GM23338 (cell line): ENCODE data around the gene CBFA2T2. TPM values are rescaled to one million over a fixed set of nuclear protein-coding genes. Genes with fewer than 3 reads are reported as not detected.

Experiments used
- ATAC-seq: fragments of 200-7000 bp; cut with Tn5 transposase; 3 replicates; pipeline ENCODE4 v1.9.1; 2020
- DNase-seq: peaks from one replicate; pipeline ENCODE4 v3.0.0-alpha.2; 2015; ENCODE audit warnings: low spot score
- H2AFZ ChIP-seq: fragments of 200-600 bp; sonication (generic); 2 replicates; pipeline ENCODE4 v1.8.0; 2016; ENCODE audit warnings: antibody characterized with exemption, mild to moderate bottlenecking, moderate library complexity
- H3F3A ChIP-seq: fragments of 200-600 bp; sonication (generic); replicated peaks from 2 replicates; pipeline ENCODE4 v1.8.0; 2017; ENCODE audit warnings: antibody characterized with exemption, mixed run types, low read depth
- H3K27ac ChIP-seq: fragments of 200-600 bp; sonication (generic); 2 replicates; pipeline ENCODE4 v1.6.1; 2016; ENCODE audit warnings: low read depth
- H3K27me3 ChIP-seq: fragments of 200-600 bp; sonication (generic); 2 replicates; pipeline ENCODE4 v1.8.0; 2016; ENCODE audit warnings: mild to moderate bottlenecking, mixed run types, moderate library complexity; ENCODE audit not compliant: insufficient read depth
- H3K36me3 ChIP-seq: fragments of 200-600 bp; sonication (generic); 2 replicates; pipeline ENCODE4 v1.8.0; 2016; ENCODE audit warnings: mild to moderate bottlenecking; ENCODE audit not compliant: insufficient read depth
- H3K4me1 ChIP-seq: fragments of 200-600 bp; sonication (generic); 2 replicates; pipeline ENCODE4 v1.8.0; 2016; ENCODE audit warnings: mild to moderate bottlenecking, moderate library complexity; ENCODE audit not compliant: insufficient read depth
- H3K4me2 ChIP-seq: fragments of 200-600 bp; sonication (generic); 2 replicates; pipeline ENCODE4 v1.7.1; 2017; ENCODE audit warnings: mixed run types
- H3K4me3 ChIP-seq: fragments of 200-600 bp; sonication (generic); 2 replicates; pipeline ENCODE4 v1.6.1; 2016; ENCODE audit warnings: mixed run types
- H3K79me2 ChIP-seq: fragments of 200-600 bp; sonication (generic); replicated peaks from 2 replicates; pipeline ENCODE4 v1.8.0; 2017; ENCODE audit warnings: mild to moderate bottlenecking; ENCODE audit not compliant: insufficient read depth
- H3K9me2 ChIP-seq: fragments of 200-600 bp; sonication (generic); 2 replicates; pipeline ENCODE4 v1.8.0; 2017; ENCODE audit not compliant: insufficient read depth
- H4K20me1 ChIP-seq: fragments of 200-600 bp; sonication (generic); replicated peaks from 2 replicates; pipeline ENCODE4 v1.8.0; 2017; ENCODE audit warnings: mild to moderate bottlenecking; ENCODE audit not compliant: insufficient read depth
- H3K27ac Mint-ChIP-seq: 2 replicates; pipeline ENCODE4 v1.8.0; 2020; ENCODE audit warnings: inconsistent platforms, mild to moderate bottlenecking, moderate library complexity, mixed read lengths
- H3K27me3 Mint-ChIP-seq: 3 replicates; pipeline ENCODE4 v1.8.0; 2022; ENCODE audit warnings: low read depth, mild to moderate bottlenecking, moderate library complexity, mixed read lengths, inconsistent platforms; ENCODE audit not compliant: insufficient read depth, poor library complexity
- H3K36me3 Mint-ChIP-seq: 3 replicates; pipeline ENCODE4 v1.8.0; 2021; ENCODE audit warnings: low read depth, mild to moderate bottlenecking, inconsistent platforms, moderate library complexity, mixed read lengths
- H3K4me1 Mint-ChIP-seq: 3 replicates; pipeline ENCODE4 v1.8.0; 2020; ENCODE audit warnings: mild to moderate bottlenecking, inconsistent platforms, mixed read lengths
- H3K4me3 Mint-ChIP-seq: 3 replicates; pipeline ENCODE4 v1.8.0; 2021; ENCODE audit warnings: moderate library complexity, mild to moderate bottlenecking, inconsistent platforms, mixed read lengths
- H3K9me3 Mint-ChIP-seq: 3 replicates; pipeline ENCODE4 v1.8.0; 2020; ENCODE audit warnings: moderate library complexity, mild to moderate bottlenecking, inconsistent platforms, mixed read lengths
- STAT1 ChIP-seq: IDR thresholded peaks from one replicate; pipeline ENCODE4 v1.6.1; 2016; ENCODE audit warnings: antibody characterized with exemption; ENCODE audit not compliant: unreplicated experiment
- ZNF114 ChIP-seq: fragments of 250-450 bp; sonication (Bioruptor Pico); IDR thresholded peaks from 2 replicates; pipeline ENCODE4 v1.5.0; 2020; ENCODE audit warnings: mild to moderate bottlenecking, moderate library complexity
- ZNF331 ChIP-seq: fragments of 250-450 bp; sonication (Bioruptor Pico); IDR thresholded peaks from 2 replicates; pipeline ENCODE4 v1.5.0; 2020; ENCODE audit warnings: low read depth, mild to moderate bottlenecking, moderate library complexity
- polyA plus RNA-seq: library from polyadenylated mRNA; unstranded; fragments of >200 nt; fragmentation: Nextera tagmentation; extraction: Ambion mirVana; gene quantifications from 2 replicates; pipeline ENCODE4 v1.2.1, GENCODE V29; 2016
- total RNA-seq: library from RNA; depleted of rRNA; stranded (reverse); fragments of >200 nt; shearing (Covaris generic); gene quantifications from 2 replicates; pipeline ENCODE4 v1.2.3, GENCODE V29; 2014
- TF ChIP-seq, protein P1 (sequence below): fragments of 250-450 bp; sonication (Bioruptor Pico); IDR thresholded peaks from 2 replicates; pipeline ENCODE4 v1.5.0; 2020; ENCODE audit warnings: mild to moderate bottlenecking, moderate library complexity
- TF ChIP-seq, protein P2 (sequence below), 2 experiments: fragments of 200-600 bp in 1 of 2; sonication (generic) in 1 of 2; conservative IDR thresholded peaks; 2 replicates each; pipeline versions ENCODE4 v1.5.1 to v1.6.1; 2016 to 2017; ENCODE audit warnings: antibody characterized with exemption in 2 of 2, low read depth in 2 of 2, mild to moderate bottlenecking in 2 of 2, moderate library complexity in 1 of 2

The CBFA2T2 gene
- total and polyA plus RNA-seq, 2 experiments from 2014 or later: 12.7 to 15.8 TPM

DNA sequence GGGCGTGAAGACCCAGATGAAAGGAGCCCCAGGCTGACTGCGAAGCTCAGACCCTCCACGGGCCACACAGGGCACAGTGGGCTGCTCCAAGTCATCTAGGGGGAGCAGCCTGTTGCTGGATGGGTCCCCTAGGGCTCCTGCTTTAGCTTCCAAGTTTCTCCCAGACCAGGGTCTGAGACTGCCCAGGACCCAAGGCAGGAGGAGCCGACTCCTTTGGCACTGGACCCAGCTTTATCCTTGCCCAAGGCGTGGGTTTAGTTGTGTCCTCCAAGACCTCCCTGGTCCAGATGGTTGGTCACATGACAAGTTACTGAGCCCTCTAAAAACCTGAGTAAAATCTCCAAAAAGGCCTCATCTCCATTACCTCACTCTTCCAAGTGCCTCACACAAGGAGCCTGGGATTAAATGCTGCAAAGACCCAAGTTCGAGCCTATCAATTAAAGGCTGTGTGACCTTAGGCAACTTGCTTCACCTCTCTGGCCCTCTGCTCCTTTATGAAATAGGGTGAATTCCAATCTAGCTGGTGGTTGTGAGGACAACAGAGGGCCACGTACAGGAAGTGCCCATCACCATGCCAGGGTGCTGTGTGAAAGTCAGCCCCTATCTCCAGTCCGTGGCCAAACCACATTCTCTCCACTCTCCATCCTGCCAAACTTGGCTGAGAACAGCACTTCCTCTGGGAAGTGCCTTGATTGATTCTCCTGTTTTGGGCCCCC is 181.8 kb downstream of the CBFA2T2 start:
- Mint-ChIP-seq H3K4me1 (peaks cover 33% of the 10 kb centered on the region), H3K36me3 (peaks cover 42% of the 10 kb centered on the region), H3K9me3 (no peaks in the 10 kb centered on the region), H3K4me3 (no peak overlapping the region), H3K27ac (no peak overlapping the region), H3K27me3 (peaks cover 21% of the 10 kb centered on the region)
- Histone ChIP-seq H3K4me3 (no peak overlapping the region), H3K9me2 (no peaks in the 10 kb centered on the region), H3K4me1 (peaks cover 19% of the 10 kb centered on the region), H2AFZ (no peak overlapping the region), H3K27me3 (peaks cover 11% of the 10 kb centered on the region; the same call in 1 of the 2 replicates), H3K4me2 (no peak overlapping the region), H4K20me1 (peaks cover 3% of the 10 kb centered on the region), H3K79me2 (no peaks in the 10 kb centered on the region; the same call in 1 of the 2 replicates), H3F3A (peaks cover 12% of the 10 kb centered on the region; the same call in 1 of the 2 replicates), H3K27ac (no peak overlapping the region), H3K36me3 (no peaks in the 10 kb centered on the region; the same call in 1 of the 2 replicates)
- ATAC-seq (no peak), DNase-seq (no peak)
- TF ChIP-seq, protein P1, sequence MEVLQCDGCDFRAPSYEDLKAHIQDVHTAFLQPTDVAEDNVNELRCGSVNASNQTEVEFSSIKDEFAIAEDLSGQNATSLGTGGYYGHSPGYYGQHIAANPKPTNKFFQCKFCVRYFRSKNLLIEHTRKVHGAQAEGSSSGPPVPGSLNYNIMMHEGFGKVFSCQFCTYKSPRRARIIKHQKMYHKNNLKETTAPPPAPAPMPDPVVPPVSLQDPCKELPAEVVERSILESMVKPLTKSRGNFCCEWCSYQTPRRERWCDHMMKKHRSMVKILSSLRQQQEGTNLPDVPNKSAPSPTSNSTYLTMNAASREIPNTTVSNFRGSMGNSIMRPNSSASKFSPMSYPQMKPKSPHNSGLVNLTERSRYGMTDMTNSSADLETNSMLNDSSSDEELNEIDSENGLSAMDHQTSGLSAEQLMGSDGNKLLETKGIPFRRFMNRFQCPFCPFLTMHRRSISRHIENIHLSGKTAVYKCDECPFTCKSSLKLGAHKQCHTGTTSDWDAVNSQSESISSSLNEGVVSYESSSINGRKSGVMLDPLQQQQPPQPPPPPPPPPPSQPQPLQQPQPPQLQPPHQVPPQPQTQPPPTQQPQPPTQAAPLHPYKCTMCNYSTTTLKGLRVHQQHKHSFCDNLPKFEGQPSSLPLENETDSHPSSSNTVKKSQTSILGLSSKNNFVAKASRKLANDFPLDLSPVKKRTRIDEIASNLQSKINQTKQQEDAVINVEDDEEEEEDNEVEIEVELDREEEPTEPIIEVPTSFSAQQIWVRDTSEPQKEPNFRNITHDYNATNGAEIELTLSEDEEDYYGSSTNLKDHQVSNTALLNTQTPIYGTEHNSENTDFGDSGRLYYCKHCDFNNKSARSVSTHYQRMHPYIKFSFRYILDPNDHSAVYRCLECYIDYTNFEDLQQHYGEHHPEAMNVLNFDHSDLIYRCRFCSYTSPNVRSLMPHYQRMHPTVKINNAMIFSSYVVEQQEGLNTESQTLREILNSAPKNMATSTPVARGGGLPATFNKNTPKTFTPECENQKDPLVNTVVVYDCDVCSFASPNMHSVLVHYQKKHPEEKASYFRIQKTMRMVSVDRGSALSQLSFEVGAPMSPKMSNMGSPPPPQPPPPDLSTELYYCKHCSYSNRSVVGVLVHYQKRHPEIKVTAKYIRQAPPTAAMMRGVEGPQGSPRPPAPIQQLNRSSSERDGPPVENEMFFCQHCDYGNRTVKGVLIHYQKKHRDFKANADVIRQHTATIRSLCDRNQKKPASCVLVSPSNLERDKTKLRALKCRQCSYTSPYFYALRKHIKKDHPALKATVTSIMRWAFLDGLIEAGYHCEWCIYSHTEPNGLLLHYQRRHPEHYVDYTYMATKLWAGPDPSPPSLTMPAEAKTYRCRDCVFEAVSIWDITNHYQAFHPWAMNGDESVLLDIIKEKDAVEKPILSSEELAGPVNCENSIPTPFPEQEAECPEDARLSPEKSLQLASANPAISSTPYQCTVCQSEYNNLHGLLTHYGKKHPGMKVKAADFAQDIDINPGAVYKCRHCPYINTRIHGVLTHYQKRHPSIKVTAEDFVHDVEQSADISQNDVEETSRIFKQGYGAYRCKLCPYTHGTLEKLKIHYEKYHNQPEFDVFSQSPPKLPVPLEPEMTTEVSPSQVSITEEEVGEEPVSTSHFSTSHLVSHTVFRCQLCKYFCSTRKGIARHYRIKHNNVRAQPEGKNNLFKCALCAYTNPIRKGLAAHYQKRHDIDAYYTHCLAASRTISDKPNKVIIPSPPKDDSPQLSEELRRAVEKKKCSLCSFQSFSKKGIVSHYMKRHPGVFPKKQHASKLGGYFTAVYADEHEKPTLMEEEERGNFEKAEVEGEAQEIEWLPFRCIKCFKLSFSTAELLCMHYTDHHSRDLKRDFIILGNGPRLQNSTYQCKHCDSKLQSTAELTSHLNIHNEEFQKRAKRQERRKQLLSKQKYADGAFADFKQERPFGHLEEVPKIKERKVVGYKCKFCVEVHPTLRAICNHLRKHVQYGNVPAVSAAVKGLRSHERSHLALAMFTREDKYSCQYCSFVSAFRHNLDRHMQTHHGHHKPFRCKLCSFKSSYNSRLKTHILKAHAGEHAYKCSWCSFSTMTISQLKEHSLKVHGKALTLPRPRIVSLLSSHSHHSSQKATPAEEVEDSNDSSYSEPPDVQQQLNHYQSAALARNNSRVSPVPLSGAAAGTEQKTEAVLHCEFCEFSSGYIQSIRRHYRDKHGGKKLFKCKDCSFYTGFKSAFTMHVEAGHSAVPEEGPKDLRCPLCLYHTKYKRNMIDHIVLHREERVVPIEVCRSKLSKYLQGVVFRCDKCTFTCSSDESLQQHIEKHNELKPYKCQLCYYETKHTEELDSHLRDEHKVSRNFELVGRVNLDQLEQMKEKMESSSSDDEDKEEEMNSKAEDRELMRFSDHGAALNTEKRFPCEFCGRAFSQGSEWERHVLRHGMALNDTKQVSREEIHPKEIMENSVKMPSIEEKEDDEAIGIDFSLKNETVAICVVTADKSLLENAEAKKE: no peak
- TF ChIP-seq ZNF331: no peak
- TF ChIP-seq STAT1: no peak
- TF ChIP-seq, protein P2, sequence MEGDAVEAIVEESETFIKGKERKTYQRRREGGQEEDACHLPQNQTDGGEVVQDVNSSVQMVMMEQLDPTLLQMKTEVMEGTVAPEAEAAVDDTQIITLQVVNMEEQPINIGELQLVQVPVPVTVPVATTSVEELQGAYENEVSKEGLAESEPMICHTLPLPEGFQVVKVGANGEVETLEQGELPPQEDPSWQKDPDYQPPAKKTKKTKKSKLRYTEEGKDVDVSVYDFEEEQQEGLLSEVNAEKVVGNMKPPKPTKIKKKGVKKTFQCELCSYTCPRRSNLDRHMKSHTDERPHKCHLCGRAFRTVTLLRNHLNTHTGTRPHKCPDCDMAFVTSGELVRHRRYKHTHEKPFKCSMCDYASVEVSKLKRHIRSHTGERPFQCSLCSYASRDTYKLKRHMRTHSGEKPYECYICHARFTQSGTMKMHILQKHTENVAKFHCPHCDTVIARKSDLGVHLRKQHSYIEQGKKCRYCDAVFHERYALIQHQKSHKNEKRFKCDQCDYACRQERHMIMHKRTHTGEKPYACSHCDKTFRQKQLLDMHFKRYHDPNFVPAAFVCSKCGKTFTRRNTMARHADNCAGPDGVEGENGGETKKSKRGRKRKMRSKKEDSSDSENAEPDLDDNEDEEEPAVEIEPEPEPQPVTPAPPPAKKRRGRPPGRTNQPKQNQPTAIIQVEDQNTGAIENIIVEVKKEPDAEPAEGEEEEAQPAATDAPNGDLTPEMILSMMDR (conservative IDR thresholded peaks at IDR 0.05; ENCODE audit: low read depth in 2 of 2): no peak
- no peak for TF ChIP-seq ZNF114 (CRISPR knock-in tag)
